ENCODE data around the gene TEF. TPM values are rescaled to one million over a fixed set of nuclear protein-coding genes. Genes with fewer than 3 reads are reported as not detected.
"Not testable (repeated sequence)": the region's sequence is repeated elsewhere in the genome, so short reads cannot be mapped to it uniquely, and the experiment has no call there.

TEF gene
- total RNA-seq, 2 experiments from 2014 or later: 6.8 to 7.0 TPM

GRCh38 chr22:41398921-41399320 is 17.2 kb downstream of the TEF start:
- Histone ChIP-seq H2AFZ (ENCODE audit: low read length) (no peak overlapping the region), H3K9me2 (ENCODE audit: insufficient read depth, low read length) (no peaks in the 10 kb centered on the region), H3K79me2 (ENCODE audit: insufficient read depth, low read depth, low read length) (no peaks in the 10 kb centered on the region), H3K4me2 (ENCODE audit: low read length) (no peak overlapping the region), H3K4me1 (ENCODE audit: insufficient read depth, low read length, poor library complexity, severe bottlenecking) (no peaks in the 10 kb centered on the region), H3K9me3 (ENCODE audit: low read length) (no peaks in the 10 kb centered on the region), H3K4me3 (ENCODE audit: low read depth, low read length, poor library complexity, severe bottlenecking) (no peak overlapping the region), H3K36me3 (ENCODE audit: insufficient read depth, low read length) (peaks cover 16% of the 10 kb centered on the region; the same call in 1 of the 2 replicates), H3K27ac (ENCODE audit: low read depth, low read length, poor library complexity, severe bottlenecking) (no peak overlapping the region), H4K20me1 (ENCODE audit: insufficient read depth, low read length) (no peaks in the 10 kb centered on the region)
- DNase-seq (ENCODE audit: low spot score): no peak
- CTCF ChIA-PET (ENCODE audit: unreplicated experiment): no interaction called here
- POLR2A ChIA-PET: no interaction called here
- intact Hi-C loops (cut with micrococcal nuclease; ENCODE audit: unreplicated experiment): no loop called here
- TF ChIP-seq, protein P1, sequence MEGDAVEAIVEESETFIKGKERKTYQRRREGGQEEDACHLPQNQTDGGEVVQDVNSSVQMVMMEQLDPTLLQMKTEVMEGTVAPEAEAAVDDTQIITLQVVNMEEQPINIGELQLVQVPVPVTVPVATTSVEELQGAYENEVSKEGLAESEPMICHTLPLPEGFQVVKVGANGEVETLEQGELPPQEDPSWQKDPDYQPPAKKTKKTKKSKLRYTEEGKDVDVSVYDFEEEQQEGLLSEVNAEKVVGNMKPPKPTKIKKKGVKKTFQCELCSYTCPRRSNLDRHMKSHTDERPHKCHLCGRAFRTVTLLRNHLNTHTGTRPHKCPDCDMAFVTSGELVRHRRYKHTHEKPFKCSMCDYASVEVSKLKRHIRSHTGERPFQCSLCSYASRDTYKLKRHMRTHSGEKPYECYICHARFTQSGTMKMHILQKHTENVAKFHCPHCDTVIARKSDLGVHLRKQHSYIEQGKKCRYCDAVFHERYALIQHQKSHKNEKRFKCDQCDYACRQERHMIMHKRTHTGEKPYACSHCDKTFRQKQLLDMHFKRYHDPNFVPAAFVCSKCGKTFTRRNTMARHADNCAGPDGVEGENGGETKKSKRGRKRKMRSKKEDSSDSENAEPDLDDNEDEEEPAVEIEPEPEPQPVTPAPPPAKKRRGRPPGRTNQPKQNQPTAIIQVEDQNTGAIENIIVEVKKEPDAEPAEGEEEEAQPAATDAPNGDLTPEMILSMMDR (conservative IDR thresholded peaks at IDR 0.05; ENCODE audit: low read length): no peak
- TF ChIP-seq EZH2phosphoT487 (IDR thresholded peaks at IDR 0.05; ENCODE audit: borderline replicate concordance, low read depth, low read length): no peak
- BruUV-seq (replicated peaks): no TSS peak

- intact Hi-C loops (cut with micrococcal nuclease; ENCODE audit: unreplicated experiment): loop anchor here (5.0 kb wide), 1 partner anchor 195 kb away; no protein-coding TSS in a partner anchor
- peaks cover 3% of the 10 kb centered on the region; the same call in 1 of the 2 replicates for H3K36me3 ChIP-seq (ENCODE audit: insufficient read depth, low read length)
- H3K27ac ChIP-seq (ENCODE audit: low read depth, low read length, poor library complexity, severe bottlenecking): no peak overlapping the region
- H3K4me1 ChIP-seq (ENCODE audit: insufficient read depth, low read length, poor library complexity, severe bottlenecking): peaks cover 3% of the 10 kb centered on the region
- no peak for TF ChIP-seq EZH2phosphoT487 (IDR thresholded peaks at IDR 0.05; ENCODE audit: borderline replicate concordance, low read depth, low read length)
- TF ChIP-seq, protein P1 (conservative IDR thresholded peaks at IDR 0.05; ENCODE audit: low read length): no peak
- no peak for DNase-seq (ENCODE audit: low spot score)
- no peak overlapping the region for H3K4me2 ChIP-seq (ENCODE audit: low read length)
- H4K20me1 ChIP-seq (ENCODE audit: insufficient read depth, low read length): no peaks in the 10 kb centered on the region
- no peaks in the 10 kb centered on the region for H3K79me2 ChIP-seq (ENCODE audit: insufficient read depth, low read depth, low read length)
- no peaks in the 10 kb centered on the region for H3K9me2 ChIP-seq (ENCODE audit: insufficient read depth, low read length)
- ChIA-PET POLR2A (no interaction called here), CTCF (ENCODE audit: unreplicated experiment) (no interaction called here)
- no TSS peak for BruUV-seq (replicated peaks)
- no peak overlapping the region for H3K4me3 ChIP-seq (ENCODE audit: low read depth, low read length, poor library complexity, severe bottlenecking)
- H3K9me3 ChIP-seq (ENCODE audit: low read length): no peaks in the 10 kb centered on the region
- no peak overlapping the region for H2AFZ ChIP-seq (ENCODE audit: low read length)
Measured at GRCh38 chr22:41401781-41402648, 20.3 kb downstream of the TEF start.

DNA sequence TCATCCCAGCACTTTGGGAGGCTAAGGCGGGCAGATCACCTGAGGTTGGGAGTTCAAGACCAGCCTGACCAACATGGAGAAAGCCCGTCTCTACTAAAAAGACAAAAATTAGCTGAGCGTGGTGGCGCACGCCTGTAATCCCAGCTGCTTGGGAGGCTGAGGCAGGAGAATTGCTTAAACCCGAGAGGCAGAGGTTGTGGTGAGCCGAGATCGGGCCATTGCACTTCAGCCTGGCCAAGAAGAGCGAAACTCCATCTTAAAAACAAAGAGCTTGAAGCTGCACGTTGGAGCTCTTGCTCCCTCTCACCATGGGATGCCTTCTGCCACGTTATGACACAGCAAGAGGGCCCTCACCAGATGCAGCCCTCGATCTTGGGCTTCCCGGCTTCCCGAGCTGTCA is 21.1 kb downstream of the TEF start:
- H3K36me3 ChIP-seq (ENCODE audit: insufficient read depth, low read length); DNase-seq (ENCODE audit: low spot score); H3K4me2 ChIP-seq (ENCODE audit: low read length); BruUV-seq (replicated peaks); H3K27ac ChIP-seq (ENCODE audit: low read depth, low read length, poor library complexity, severe bottlenecking); POLR2A ChIA-PET; H3K4me3 ChIP-seq (ENCODE audit: low read depth, low read length, poor library complexity, severe bottlenecking); H3K9me3 ChIP-seq (ENCODE audit: low read length); H2AFZ ChIP-seq (ENCODE audit: low read length); H3K79me2 ChIP-seq (ENCODE audit: insufficient read depth, low read depth, low read length); H3K9me2 ChIP-seq (ENCODE audit: insufficient read depth, low read length); H4K20me1 ChIP-seq (ENCODE audit: insufficient read depth, low read length); H3K4me1 ChIP-seq (ENCODE audit: insufficient read depth, low read length, poor library complexity, severe bottlenecking): not testable (repeated sequence)
- intact Hi-C loops (cut with micrococcal nuclease; ENCODE audit: unreplicated experiment): loop anchor here (1.0 to 5.0 kb wide), 4 partner anchors 98 to 194 kb away; no protein-coding TSS in a partner anchor
- CTCF ChIA-PET (ENCODE audit: unreplicated experiment): interaction anchor here (0.6 to 1.4 kb wide), 3 partner anchors 21 to 117 kb away, joined by 3 to 19 read pairs (median 4); partner anchors contain the start of genes ACO2, PHF5A and TEF
